OCI-LY7 (cell line): Measurements from ENCODE around the gene ASB1. TPM values are rescaled to one million over a fixed set of nuclear protein-coding genes. Genes with fewer than 3 reads are reported as not detected.

Experiments used
- BruUV-seq: library from RNA; stranded (reverse); fragments of 400-500 nt; replicated peaks from 2 replicates; lab custom pipeline; 2021; lab: Mats Ljungman, UMichigan
- CTCF ChIA-PET: fragments of 300-600 bp; sonication (Branson Sonifier 250); formaldehyde crosslinking; loops from one replicate; lab custom pipeline; 2022; ENCODE audit warnings: antibody characterized with exemption; ENCODE audit not compliant: unreplicated experiment; lab: Charles Lee
- POLR2A ChIA-PET: fragments of 300-600 bp; sonication (Branson Sonifier 250); formaldehyde crosslinking; loops from one replicate; lab custom pipeline; 2022; ENCODE audit warnings: antibody characterized with exemption; lab: Charles Lee
- DNase-seq: peaks from one replicate; pipeline ENCODE4 v3.0.0-alpha.2; 2015; ENCODE audit warnings: low spot score
- H2AFZ ChIP-seq: fragments of 200-600 bp; sonication (generic), shearing (Covaris generic); 2 replicates; pipeline ENCODE4 v1.6.1; 2014; ENCODE audit warnings: mild to moderate bottlenecking, antibody characterized with exemption, low read length, moderate library complexity
- H3K27ac ChIP-seq: fragments of 200-600 bp; sonication (generic); 2 replicates; pipeline ENCODE4 v1.5.1; 2014; ENCODE audit warnings: mixed run types, low read depth, mild to moderate bottlenecking, moderate library complexity, low read length, inconsistent platforms; ENCODE audit not compliant: poor library complexity, severe bottlenecking
- H3K36me3 ChIP-seq: fragments of 200-600 bp; sonication (generic); 2 replicates; pipeline ENCODE4 v1.6.1; 2014; ENCODE audit warnings: mild to moderate bottlenecking, antibody characterized with exemption, low read length, moderate library complexity, mixed read lengths; ENCODE audit not compliant: insufficient read depth
- H3K4me1 ChIP-seq: fragments of 200-600 bp; sonication (generic); 2 replicates; pipeline ENCODE4 v1.5.1; 2014; ENCODE audit warnings: mild to moderate bottlenecking, low read length; ENCODE audit not compliant: insufficient read depth, poor library complexity, severe bottlenecking
- H3K4me2 ChIP-seq: fragments of 200-600 bp; sonication (generic); 2 replicates; pipeline ENCODE4 v1.6.1; 2014; ENCODE audit warnings: mild to moderate bottlenecking, low read length
- H3K4me3 ChIP-seq: fragments of 200-600 bp; sonication (generic); 2 replicates; pipeline ENCODE4 v1.5.1; 2014; ENCODE audit warnings: mild to moderate bottlenecking, low read depth, low read length; ENCODE audit not compliant: poor library complexity, severe bottlenecking
- H3K79me2 ChIP-seq: fragments of 200-600 bp; sonication (generic); 2 replicates; pipeline ENCODE4 v1.6.1; 2016; ENCODE audit warnings: low read depth, mild to moderate bottlenecking, low read length, moderate library complexity, mixed read lengths; ENCODE audit not compliant: insufficient read depth
- H3K9me2 ChIP-seq: fragments of 200-600 bp; sonication (generic); 2 replicates; pipeline ENCODE4 v1.6.1; 2016; ENCODE audit warnings: mild to moderate bottlenecking, low read length, mixed read lengths; ENCODE audit not compliant: insufficient read depth
- H3K9me3 ChIP-seq: fragments of 200-600 bp; sonication (generic); 2 replicates; pipeline ENCODE4 v1.6.1; 2014; ENCODE audit warnings: mild to moderate bottlenecking, mixed run types, low read length, mixed read lengths
- H4K20me1 ChIP-seq: fragments of 200-600 bp; sonication (generic); 2 replicates; pipeline ENCODE4 v1.6.1; 2014; ENCODE audit warnings: mild to moderate bottlenecking, antibody characterized with exemption, low read length, moderate library complexity, mixed read lengths; ENCODE audit not compliant: insufficient read depth
- CTCF ChIP-seq: fragments of 200-600 bp; sonication (generic); conservative IDR thresholded peaks from 2 replicates; pipeline ENCODE4 v1.5.1; 2014; ENCODE audit warnings: mild to moderate bottlenecking, antibody characterized with exemption, low read length, moderate library complexity, mixed read lengths
- EZH2phosphoT487 ChIP-seq: fragments of 200-600 bp; sonication (generic); IDR thresholded peaks from 2 replicates; pipeline ENCODE4 v1.6.1; 2018; ENCODE audit warnings: low read depth, borderline replicate concordance, mild to moderate bottlenecking, mixed run types, antibody characterized with exemption, low read length, moderate library complexity, mixed read lengths
- intact Hi-C: fragments of 100-400 bp; cut with micrococcal nuclease; formaldehyde crosslinking; loops from one replicate; pipeline ENCODE4 v1.10.0; 2022; ENCODE audit not compliant: unreplicated experiment
- total RNA-seq, 2 experiments: library from RNA; depleted of rRNA in 1 of 2; stranded (reverse); fragments of >200 nt in 1 of 2; shearing (Covaris generic) in 1 of 2; gene quantifications; 2 replicates each; pipeline ENCODE4 v1.2.3, GENCODE V29; 2014 to 2022

Gene ASB1
- total RNA-seq, 2 experiments from 2014 or later, result 19.4 to 37.7 TPM

GRCh38 chr2:238465487-238466242 is 38.9 kb downstream of the ASB1 start:
- Histone ChIP-seq H3K79me2 (no peaks in the 10 kb centered on the region), H4K20me1 (no peaks in the 10 kb centered on the region), H3K9me2 (no peaks in the 10 kb centered on the region), H2AFZ (no peak overlapping the region), H3K27ac (no peak overlapping the region), H3K4me2 (no peak overlapping the region), H3K9me3 (peaks cover 7% of the 10 kb centered on the region; the same call in 1 of the 2 replicates), H3K4me1 (no peaks in the 10 kb centered on the region), H3K36me3 (no peaks in the 10 kb centered on the region), H3K4me3 (no peak overlapping the region)
- ChIA-PET CTCF (no interaction called here), POLR2A (interaction anchor here (1.4 kb wide), 1 partner anchor 8 kb away, joined by 4 read pairs; no protein-coding TSS in a partner anchor)
- intact Hi-C loops, result no loop called here
- no peak for DNase-seq
- BruUV-seq, result no TSS peak
- TF ChIP-seq CTCF (no peak), EZH2phosphoT487 (no peak)

DNA sequence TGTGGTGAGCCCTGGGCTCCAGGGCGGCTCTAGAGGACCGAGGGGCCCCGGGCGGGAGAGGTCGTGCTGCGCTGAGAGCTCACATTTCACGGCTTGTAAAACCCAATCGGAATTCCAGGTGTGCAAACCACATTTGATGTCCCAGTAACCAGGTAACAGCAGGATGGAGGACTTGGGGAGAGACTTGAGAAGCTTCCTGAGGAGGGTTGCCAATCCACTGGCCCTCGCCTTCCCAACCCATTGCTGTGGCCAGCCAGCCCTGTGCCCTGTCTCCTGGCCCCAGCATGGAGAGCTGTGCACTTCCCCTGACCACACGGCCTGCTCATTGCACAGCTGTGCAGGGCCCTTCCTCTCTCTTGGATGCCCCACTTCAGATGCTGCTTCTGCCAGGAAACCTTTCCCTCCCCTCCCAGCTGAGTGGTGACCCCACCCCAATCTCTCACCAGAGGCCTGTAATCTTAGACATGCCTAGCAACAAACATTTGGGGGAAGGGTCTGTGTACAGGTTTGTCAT is 39.6 kb downstream of the ASB1 start:
- H3K27ac ChIP-seq, result no peak overlapping the region
- H3K79me2 ChIP-seq, result no peaks in the 10 kb centered on the region
- H3K4me2 ChIP-seq, result no peak overlapping the region
- H3K4me3 ChIP-seq, result no peak overlapping the region
- no peak overlapping the region for H2AFZ ChIP-seq
- intact Hi-C loops, result no loop called here
- BruUV-seq, result no TSS peak
- H4K20me1 ChIP-seq, result no peaks in the 10 kb centered on the region
- ChIA-PET POLR2A (no interaction called here), CTCF (no interaction called here)
- no peaks in the 10 kb centered on the region for H3K36me3 ChIP-seq
- TF ChIP-seq EZH2phosphoT487 (no peak), CTCF (no peak)
- no peaks in the 10 kb centered on the region for H3K9me2 ChIP-seq
- H3K4me1 ChIP-seq, result no peaks in the 10 kb centered on the region
- H3K9me3 ChIP-seq, result peaks cover 7% of the 10 kb centered on the region; the same call in 1 of the 2 replicates
- no peak for DNase-seq

DNA sequence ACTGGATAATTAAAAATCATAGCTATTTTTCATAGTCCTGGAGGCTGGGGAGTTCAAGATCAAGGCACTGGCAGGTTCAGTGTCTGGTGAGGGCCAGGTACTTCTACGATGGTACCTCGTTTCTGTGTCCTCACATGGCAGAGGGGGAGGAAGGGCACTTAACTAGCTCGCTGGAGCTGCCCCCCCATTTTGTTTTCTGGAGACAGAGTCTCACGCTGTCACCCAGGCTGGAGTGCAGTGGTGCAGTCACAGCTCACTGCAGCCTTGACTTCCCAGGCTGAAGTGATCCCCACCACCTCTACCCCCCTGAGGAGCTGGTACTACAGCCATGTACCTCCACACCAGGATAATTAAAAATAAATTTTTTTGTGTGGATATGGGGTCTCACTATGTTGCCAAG is 40.3 kb downstream of the ASB1 start:
- TF ChIP-seq EZH2phosphoT487 (no peak), CTCF (no peak)
- H4K20me1 ChIP-seq, result no peaks in the 10 kb centered on the region
- CTCF ChIA-PET, result no interaction called here
- no peaks in the 10 kb centered on the region for H3K9me2 ChIP-seq
- BruUV-seq, result no TSS peak
- DNase-seq, result no peak
- H3K4me2 ChIP-seq, result no peak overlapping the region
- no peak overlapping the region for H3K4me3 ChIP-seq
- H3K36me3 ChIP-seq, result no peaks in the 10 kb centered on the region
- H2AFZ ChIP-seq, result no peak overlapping the region
- peaks cover 7% of the 10 kb centered on the region; the same call in 1 of the 2 replicates for H3K9me3 ChIP-seq
- H3K4me1 ChIP-seq, result no peaks in the 10 kb centered on the region
- intact Hi-C loops, result no loop called here
- no peak overlapping the region for H3K27ac ChIP-seq
- no peaks in the 10 kb centered on the region for H3K79me2 ChIP-seq
- POLR2A ChIA-PET, result interaction anchor here (1.1 kb wide), 1 partner anchor 9 kb away, joined by 3 read pairs; no protein-coding TSS in a partner anchor
